ENCODE measurements around the gene KIF5B. TPM values are rescaled to one million over a fixed set of nuclear protein-coding genes. Genes with fewer than 3 reads are reported as not detected.

The KIF5B gene
- total and polyA plus RNA-seq, 2 of the 4 experiments (the other 2 are of a cell fraction) = 33.5 to 68.5 TPM

GRCh38 chr10:31994926-31995325 is 61.3 kb downstream of the KIF5B start:
- H3K4ac ChIP-seq (ENCODE audit: low read depth, low read length) = no peak overlapping the region
- H4K20me1 ChIP-seq (ENCODE audit: insufficient read depth, low read length) = no peaks in the 10 kb centered on the region
- H3K23ac ChIP-seq (ENCODE audit: low read depth, low read length) = no peak overlapping the region
- H2AFZ ChIP-seq (replicated peaks; ENCODE audit: low read length, poor library complexity) = no peak overlapping the region
- H2BK5ac ChIP-seq (ENCODE audit: low read depth, low read length, poor library complexity, severe bottlenecking) = no peak overlapping the region
- no peak for ATAC-seq (ENCODE audit: low read depth)
- 0 out of 2 replicates have a peak, but pooled peaks cover 4% of the 10 kb centered on the region for H3K9me1 ChIP-seq (ENCODE audit: insufficient read depth, low read length)
- no peak overlapping the region for H4K91ac ChIP-seq (ENCODE audit: insufficient read depth, low read depth, low read length)
- no TSS peak for BruUV-seq (replicated peaks)
- H3K4me2 ChIP-seq (ENCODE audit: low read depth, low read length) = no peak overlapping the region
- CTCF ChIA-PET = no interaction called here
- no peak overlapping the region for H4K5ac ChIP-seq (ENCODE audit: low read depth, low read length)
- no peak overlapping the region for H2BK120ac ChIP-seq (ENCODE audit: low read depth, low read length)
- H2AK9ac ChIP-seq (replicated peaks; ENCODE audit: low read depth, low read length, poor library complexity) = no peak overlapping the region
- no peak overlapping the region for H3K18ac ChIP-seq (ENCODE audit: low read depth, low read length)
- H3K79me1 ChIP-seq (ENCODE audit: low read depth in 1 of 2, low read length in 2 of 2) = no peaks in the 10 kb centered on the region
- H3K9me3 ChIP-seq (ENCODE audit: control insufficient read depth, insufficient read depth, low read length) = no peaks in the 10 kb centered on the region
- no peak overlapping the region for H3K14ac ChIP-seq (replicated peaks; ENCODE audit: low read depth, low read length)
- intact Hi-C loops (cut with micrococcal nuclease) (loop anchor here (1.0 kb wide), 1 partner anchor 11 kb away; no protein-coding TSS in a partner anchor), dilution Hi-C loops (cut with HindIII; ENCODE audit: low sequenced_read_pairs, unreplicated experiment) (no loop called here), in situ Hi-C loops (cut with MboI; ENCODE audit: low sequenced_read_pairs) (no loop called here)
- H3K9ac ChIP-seq (ENCODE audit: low read depth, low read length) = no peak overlapping the region
- DNase-seq = no peak
- WGBS, 2 experiments (ENCODE audit: extremely low coverage in 2 of 2, insufficient read length in 1 of 2) = no CpG with 5 or more reads among the region's 6 CpGs
- no peak overlapping the region for H3K27ac ChIP-seq (ENCODE audit: insufficient read depth, low read length)
- POLR2A ChIA-PET (ENCODE audit: unreplicated experiment) = no interaction called here
- no peak overlapping the region for H3K4me3 ChIP-seq (ENCODE audit: insufficient read depth, low read depth, low read length)
- TF ChIP-seq SMC3 (IDR thresholded peaks at IDR 0.05; ENCODE audit: low read depth, low read length) (no peak), NFE2L2 (IDR thresholded peaks at IDR 0.05; ENCODE audit: low read depth, low read length) (no peak), RAD21 (IDR thresholded peaks at IDR 0.05; ENCODE audit: low read length) (no peak), CEBPB (IDR thresholded peaks at IDR 0.05; ENCODE audit: low read depth, low read length) (no peak), MXI1 (IDR thresholded peaks at IDR 0.05; ENCODE audit: borderline replicate concordance, low read depth, low read length) (no peak), RFX5 (IDR thresholded peaks at IDR 0.05; ENCODE audit: low read depth, low read length) (no peak), FOS (IDR thresholded peaks at IDR 0.05; ENCODE audit: low read depth, low read length) (no peak)
- TF ChIP-seq, protein P1, sequence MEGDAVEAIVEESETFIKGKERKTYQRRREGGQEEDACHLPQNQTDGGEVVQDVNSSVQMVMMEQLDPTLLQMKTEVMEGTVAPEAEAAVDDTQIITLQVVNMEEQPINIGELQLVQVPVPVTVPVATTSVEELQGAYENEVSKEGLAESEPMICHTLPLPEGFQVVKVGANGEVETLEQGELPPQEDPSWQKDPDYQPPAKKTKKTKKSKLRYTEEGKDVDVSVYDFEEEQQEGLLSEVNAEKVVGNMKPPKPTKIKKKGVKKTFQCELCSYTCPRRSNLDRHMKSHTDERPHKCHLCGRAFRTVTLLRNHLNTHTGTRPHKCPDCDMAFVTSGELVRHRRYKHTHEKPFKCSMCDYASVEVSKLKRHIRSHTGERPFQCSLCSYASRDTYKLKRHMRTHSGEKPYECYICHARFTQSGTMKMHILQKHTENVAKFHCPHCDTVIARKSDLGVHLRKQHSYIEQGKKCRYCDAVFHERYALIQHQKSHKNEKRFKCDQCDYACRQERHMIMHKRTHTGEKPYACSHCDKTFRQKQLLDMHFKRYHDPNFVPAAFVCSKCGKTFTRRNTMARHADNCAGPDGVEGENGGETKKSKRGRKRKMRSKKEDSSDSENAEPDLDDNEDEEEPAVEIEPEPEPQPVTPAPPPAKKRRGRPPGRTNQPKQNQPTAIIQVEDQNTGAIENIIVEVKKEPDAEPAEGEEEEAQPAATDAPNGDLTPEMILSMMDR (conservative IDR thresholded peaks at IDR 0.05; ENCODE audit: low read depth, low read length) = no peak
- no peak overlapping the region for H2AK5ac ChIP-seq (ENCODE audit: low read depth, low read length)
- no peaks in the 10 kb centered on the region for H3K27me3 ChIP-seq (ENCODE audit: control insufficient read depth, insufficient read depth, low read length)
- H3K4me1 ChIP-seq (ENCODE audit: control insufficient read depth, insufficient read depth, low read length) = peaks cover 3% of the 10 kb centered on the region; the same call in 1 of the 2 replicates
- no peak overlapping the region for H2BK15ac ChIP-seq (ENCODE audit: low read depth, low read length)
- no peak overlapping the region for H4K8ac ChIP-seq (ENCODE audit: low read depth in 2 of 2, low read length in 2 of 2)
- no peak overlapping the region for H3K56ac ChIP-seq (ENCODE audit: extremely low read depth, insufficient read depth, low read length)
- no peak overlapping the region for H2BK20ac ChIP-seq (ENCODE audit: low read depth, low read length)
- no peaks in the 10 kb centered on the region for H3K36me3 ChIP-seq (ENCODE audit: control insufficient read depth, insufficient read depth, low read length)
